ENCODE measurements around the gene CLDN15.
"Not testable (repeated sequence)": the region's sequence is repeated elsewhere in the genome, so short reads cannot be mapped to it uniquely, and the experiment has no call there.

CLDN15 gene

GRCh38 chr7:101200504-101200861 lies 37.1 kb downstream of the CLDN15 start:
- no peak for DNase-seq (ENCODE audit: low read depth, low spot score)

GRCh38 chr7:101199522-101199921 lies 38.1 kb downstream of the CLDN15 start:
- not testable (repeated sequence) for DNase-seq (ENCODE audit: low read depth, low spot score)

GRCh38 chr7:101198476-101198875 lies 39.1 kb downstream of the CLDN15 start:
- DNase-seq (ENCODE audit: low read depth, low spot score), result no peak

GRCh38 chr7:101197991-101198390 lies 39.6 kb downstream of the CLDN15 start:
- DNase-seq (ENCODE audit: low read depth, low spot score), result no peak

GRCh38 chr7:101195884-101196283 lies 41.7 kb downstream of the CLDN15 start:
- no peak for DNase-seq (ENCODE audit: low read depth, low spot score)

- no peak for DNase-seq (ENCODE audit: low read depth, low spot score)
Measured at GRCh38 chr7:101189109-101189508, 48.5 kb downstream of the CLDN15 start.

- DNase-seq (ENCODE audit: low read depth, low spot score), result no peak
Measured at GRCh38 chr7:101186844-101187428, 50.7 kb downstream of the CLDN15 start.

- DNase-seq (ENCODE audit: low read depth, low spot score), result no peak
Measured at GRCh38 chr7:101186194-101186593, 51.4 kb downstream of the CLDN15 start.

- no peak for DNase-seq (ENCODE audit: low read depth, low spot score)
Measured at GRCh38 chr7:101185258-101185839, 52.3 kb downstream of the CLDN15 start.
